H1 (cell line): ENCODE results near the gene SH3RF3. TPM values are rescaled to one million over a fixed set of nuclear protein-coding genes. Genes with fewer than 3 reads are reported as not detected.

Source experiments
- ASH2L ChIP-seq: fragments of 200-600, 300-600 bp; sonication (generic); IDR thresholded peaks from one replicate; pipeline ENCODE4 v1.7.1; 2017; ENCODE audit warnings: low read length
- GABPA ChIP-seq: IDR thresholded peaks from 2 replicates; pipeline ENCODE4 v1.6.1; 2011; ENCODE audit warnings: mild to moderate bottlenecking, low read length, moderate library complexity, borderline replicate concordance; ENCODE audit not compliant: insufficient read depth
- NANOG ChIP-seq: IDR thresholded peaks from 2 replicates; pipeline ENCODE4 v1.6.1; 2011; ENCODE audit warnings: low read length, low read depth, mild to moderate bottlenecking, inconsistent platforms; ENCODE audit not compliant: insufficient read depth, poor library complexity, severe bottlenecking
- POLR2AphosphoS5 ChIP-seq: IDR thresholded peaks from 2 replicates; pipeline ENCODE4 v1.6.1; 2011; ENCODE audit warnings: low read depth, low read length
- SIX5 ChIP-seq: IDR thresholded peaks from 2 replicates; pipeline ENCODE4 v1.6.1; 2011; ENCODE audit warnings: mild to moderate bottlenecking, low read depth, low read length
- TAF1 ChIP-seq: IDR thresholded peaks from 2 replicates; pipeline ENCODE4 v1.6.1; 2011; ENCODE audit warnings: mild to moderate bottlenecking, low read depth, low read length
- polyA plus RNA-seq, 7 experiments: library from polyadenylated mRNA; depleted of rRNA in 3 of 7; stranded (reverse) in 5 of 7; unstranded in 2 of 7; fragments of >200 nt in 5 of 7; fragments of 200-250 nt in 2 of 7; gene quantifications; 1 replicate in 5 of 7; 2 replicates in 1 of 7; 4 replicates in 1 of 7; pipeline versions ENCODE4 v1.2.1 to v1.2.3, GENCODE V29; 2011 to 2013; ENCODE audit warnings: missing spikeins in 2 of 7, mixed read lengths in 2 of 7
- total RNA-seq: library from RNA; stranded (reverse); fragmentation: NEBNext Ultra II Directional; extraction: Animal tissue kit (Norgen Biotek cat#: 25700); gene quantifications from 2 replicates; pipeline ENCODE4 v1.2.1, GENCODE V29; 2021
- TF ChIP-seq, protein P1 (sequence below): IDR thresholded peaks from 2 replicates; pipeline ENCODE4 v1.6.1; 2011; ENCODE audit warnings: low read length, improper control_type of control experiment

Gene SH3RF3
- total and polyA plus RNA-seq, 2 of the 8 experiments (the other 6 are each of a cell fraction or from before 2014, with no cell fraction given), result 0.11 to 0.65 TPM

- TF ChIP-seq, protein P1, sequence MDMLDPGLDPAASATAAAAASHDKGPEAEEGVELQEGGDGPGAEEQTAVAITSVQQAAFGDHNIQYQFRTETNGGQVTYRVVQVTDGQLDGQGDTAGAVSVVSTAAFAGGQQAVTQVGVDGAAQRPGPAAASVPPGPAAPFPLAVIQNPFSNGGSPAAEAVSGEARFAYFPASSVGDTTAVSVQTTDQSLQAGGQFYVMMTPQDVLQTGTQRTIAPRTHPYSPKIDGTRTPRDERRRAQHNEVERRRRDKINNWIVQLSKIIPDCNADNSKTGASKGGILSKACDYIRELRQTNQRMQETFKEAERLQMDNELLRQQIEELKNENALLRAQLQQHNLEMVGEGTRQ, result no peak
- TF ChIP-seq NANOG (no peak), GABPA (no peak), POLR2AphosphoS5 (no peak), ASH2L (no peak), TAF1 (no peak), SIX5 (no peak)
Measured at GRCh38 chr2:109466674-109467575, 337.9 kb downstream of the SH3RF3 start (continued).
